T-helper 17 cell (primary cell): ENCODE data around the gene RAB40B. TPM values are rescaled to one million over a fixed set of nuclear protein-coding genes. Genes with fewer than 3 reads are reported as not detected.
"Not testable (repeated sequence)": the region's sequence is repeated elsewhere in the genome, so short reads cannot be mapped to it uniquely, and the experiment has no call there.

Experiments used
- ATAC-seq: fragments of 150-1000 bp; cut with Tn5 transposase; 2 replicates; pipeline ENCODE4 v1.10.0; 2021; ENCODE audit warnings: mild to moderate bottlenecking, moderate library complexity
- DNase-seq, 3 donors: peaks; one replicate each; pipeline versions ENCODE4 v3.0.0 to v3.0.0-alpha.2; 2020 to 2021
- H3K9me3 ChIP-seq: one replicate; pipeline ENCODE4 v1.7.0; 2013; ENCODE audit warnings: low read length, mild to moderate bottlenecking; ENCODE audit not compliant: control insufficient read depth, poor library complexity, severe bottlenecking
- H3K27ac Mint-ChIP-seq: one replicate; pipeline ENCODE4 v1.8.0; 2022; ENCODE audit warnings: mild to moderate bottlenecking, moderate library complexity, mixed read lengths
- H3K27me3 Mint-ChIP-seq: one replicate; pipeline ENCODE4 v1.8.0; 2022; ENCODE audit warnings: mixed read lengths
- H3K36me3 Mint-ChIP-seq: one replicate; pipeline ENCODE4 v1.8.0; 2022; ENCODE audit warnings: low read depth, mixed read lengths
- H3K4me1 Mint-ChIP-seq: one replicate; pipeline ENCODE4 v1.8.0; 2022; ENCODE audit warnings: mild to moderate bottlenecking, mixed read lengths
- H3K4me3 Mint-ChIP-seq: one replicate; pipeline ENCODE4 v1.8.0; 2022; ENCODE audit warnings: mild to moderate bottlenecking, moderate library complexity, mixed read lengths
- total RNA-seq, 4 donors: library from RNA in 2 of 4; stranded (reverse) in 2 of 4; gene quantifications; one replicate each; pipeline ENCODE4 v1.2.3 and lab custom pipeline; 2022 to 2026

Gene RAB40B
- total RNA-seq, 2 donors from 2014 or later = 4.0 to 5.3 TPM

- ATAC-seq (no peak), DNase-seq (no peak)
- H3K36me3 Mint-ChIP-seq = no peaks in the 10 kb centered on the region
- no peaks in the 10 kb centered on the region for H3K27me3 Mint-ChIP-seq
- peaks cover 3% of the 10 kb centered on the region for H3K4me1 Mint-ChIP-seq
- H3K27ac Mint-ChIP-seq = no peak overlapping the region
- no peak overlapping the region for H3K4me3 Mint-ChIP-seq
- no peaks in the 10 kb centered on the region for H3K9me3 ChIP-seq
Observed at GRCh38 chr17:82663381-82664275, 34.9 kb downstream of the RAB40B start.

GRCh38 chr17:82662711-82663261, 35.7 kb downstream of the RAB40B start:
- H3K9me3 ChIP-seq = no peaks in the 10 kb centered on the region
- DNase-seq (no peak), ATAC-seq (no peak)
- no peak overlapping the region for H3K27ac Mint-ChIP-seq
- no peaks in the 10 kb centered on the region for H3K36me3 Mint-ChIP-seq
- H3K4me3 Mint-ChIP-seq = no peak overlapping the region
- H3K4me1 Mint-ChIP-seq = no peaks in the 10 kb centered on the region
- H3K27me3 Mint-ChIP-seq = no peaks in the 10 kb centered on the region

- Mint-ChIP-seq H3K36me3 (no peaks in the 10 kb centered on the region), H3K27me3 (no peaks in the 10 kb centered on the region), H3K27ac (no peak overlapping the region), H3K4me1 (no peaks in the 10 kb centered on the region), H3K4me3 (no peak overlapping the region)
- ATAC-seq (no peak), DNase-seq (no peak)
- H3K9me3 ChIP-seq = no peaks in the 10 kb centered on the region
Observed at GRCh38 chr17:82661717-82662683, 36.5 kb downstream of the RAB40B start.

- no peaks in the 10 kb centered on the region for H3K9me3 ChIP-seq
- no peaks in the 10 kb centered on the region for H3K36me3 Mint-ChIP-seq
- DNase-seq (no peak), ATAC-seq (no peak)
- no peaks in the 10 kb centered on the region for H3K27me3 Mint-ChIP-seq
- H3K4me3 Mint-ChIP-seq = no peak overlapping the region
- H3K4me1 Mint-ChIP-seq = no peaks in the 10 kb centered on the region
- H3K27ac Mint-ChIP-seq = no peak overlapping the region
Observed at GRCh38 chr17:82659886-82660285, 38.6 kb downstream of the RAB40B start.

- H3K36me3 Mint-ChIP-seq = no peaks in the 10 kb centered on the region
- H3K4me3 Mint-ChIP-seq = no peak overlapping the region
- H3K9me3 ChIP-seq = no peaks in the 10 kb centered on the region
- ATAC-seq = no peak
- no peak overlapping the region for H3K27ac Mint-ChIP-seq
- DNase-seq = no peak
- no peaks in the 10 kb centered on the region for H3K27me3 Mint-ChIP-seq
- H3K4me1 Mint-ChIP-seq = no peaks in the 10 kb centered on the region
Observed at GRCh38 chr17:82658796-82659452, 39.6 kb downstream of the RAB40B start.

- Mint-ChIP-seq H3K4me3 (no peak overlapping the region), H3K27me3 (no peaks in the 10 kb centered on the region), H3K36me3 (no peaks in the 10 kb centered on the region), H3K27ac (no peak overlapping the region), H3K4me1 (no peaks in the 10 kb centered on the region)
- H3K9me3 ChIP-seq = no peaks in the 10 kb centered on the region
- no peak for DNase-seq
- ATAC-seq = no peak
Observed at GRCh38 chr17:82658331-82658730, 40.2 kb downstream of the RAB40B start.

- H3K27me3 Mint-ChIP-seq = no peaks in the 10 kb centered on the region
- no peak overlapping the region for H3K27ac Mint-ChIP-seq
- no peak overlapping the region for H3K4me3 Mint-ChIP-seq
- H3K4me1 Mint-ChIP-seq = no peaks in the 10 kb centered on the region
- H3K36me3 Mint-ChIP-seq = no peaks in the 10 kb centered on the region
- DNase-seq = no peak
- ATAC-seq = no peak
- H3K9me3 ChIP-seq = no peaks in the 10 kb centered on the region
Observed at GRCh38 chr17:82657926-82658325, 40.6 kb downstream of the RAB40B start.

GRCh38 chr17:82656266-82656665, 42.2 kb downstream of the RAB40B start:
- Mint-ChIP-seq H3K4me1 (no peaks in the 10 kb centered on the region), H3K36me3 (no peaks in the 10 kb centered on the region), H3K27ac (no peak overlapping the region), H3K27me3 (no peaks in the 10 kb centered on the region), H3K4me3 (no peak overlapping the region)
- no peak for DNase-seq
- H3K9me3 ChIP-seq = no peaks in the 10 kb centered on the region
- no peak for ATAC-seq

GRCh38 chr17:82655523-82655922, 43.0 kb downstream of the RAB40B start:
- no peak for DNase-seq
- ATAC-seq = no peak
- Mint-ChIP-seq H3K27ac (no peak overlapping the region), H3K4me1 (no peaks in the 10 kb centered on the region), H3K27me3 (no peaks in the 10 kb centered on the region), H3K4me3 (no peak overlapping the region), H3K36me3 (no peaks in the 10 kb centered on the region)
- H3K9me3 ChIP-seq = no peaks in the 10 kb centered on the region

GRCh38 chr17:82655038-82655479, 43.4 kb downstream of the RAB40B start:
- DNase-seq = no peak
- H3K9me3 ChIP-seq = no peaks in the 10 kb centered on the region
- H3K27me3 Mint-ChIP-seq = no peaks in the 10 kb centered on the region
- H3K4me3 Mint-ChIP-seq = no peak overlapping the region
- H3K4me1 Mint-ChIP-seq = no peaks in the 10 kb centered on the region
- H3K36me3 Mint-ChIP-seq = no peaks in the 10 kb centered on the region
- ATAC-seq = no peak
- H3K27ac Mint-ChIP-seq = no peak overlapping the region

GRCh38 chr17:82654611-82655010, 43.9 kb downstream of the RAB40B start:
- DNase-seq, H3K4me3 Mint-ChIP-seq, ATAC-seq, H3K27ac Mint-ChIP-seq, H3K27me3 Mint-ChIP-seq, H3K36me3 Mint-ChIP-seq, H3K9me3 ChIP-seq, H3K4me1 Mint-ChIP-seq: not testable (repeated sequence)

- H3K27me3 Mint-ChIP-seq = no peaks in the 10 kb centered on the region
- H3K4me1 Mint-ChIP-seq = peaks cover 6% of the 10 kb centered on the region
- DNase-seq = no peak
- H3K27ac Mint-ChIP-seq = no peak overlapping the region
- ATAC-seq = no peak
- H3K4me3 Mint-ChIP-seq = no peak overlapping the region
- no peaks in the 10 kb centered on the region for H3K9me3 ChIP-seq
- no peaks in the 10 kb centered on the region for H3K36me3 Mint-ChIP-seq
Observed at GRCh38 chr17:82653651-82654528, 44.6 kb downstream of the RAB40B start.
